Stimulated activated naive CD8-positive, alpha-beta T cell treated with anti-CD3 and anti-CD28 coated beads, Interleukin-15, amount 100 ng/mL, for 72 hours (primary cell): ENCODE measurements around the gene SETDB2.

Experiments
- ATAC-seq: fragments of 150-1000 bp; cut with Tn5 transposase; 2 replicates; pipeline ENCODE4 v1.10.0; 2021; ENCODE audit warnings: mild to moderate bottlenecking, moderate library complexity
- DNase-seq, 2 donors: peaks; one replicate each; pipeline ENCODE4 v3.0.0; 2021 to 2022
- H3K27ac Mint-ChIP-seq, 2 donors: one replicate each; pipeline ENCODE4 v1.8.0; 2022; ENCODE audit warnings: mild to moderate bottlenecking in 2 of 2, mixed read lengths in 2 of 2, moderate library complexity in 2 of 2
- H3K27me3 Mint-ChIP-seq: one replicate; pipeline ENCODE4 v1.8.0; 2022; ENCODE audit warnings: mixed read lengths
- H3K4me1 Mint-ChIP-seq: one replicate; pipeline ENCODE4 v1.8.0; 2022; ENCODE audit warnings: mild to moderate bottlenecking, mixed read lengths
- H3K4me3 Mint-ChIP-seq, 2 donors: one replicate each; pipeline ENCODE4 v1.8.0; 2022; ENCODE audit warnings: mild to moderate bottlenecking in 2 of 2, mixed read lengths in 2 of 2, moderate library complexity in 1 of 2
- H3K9me3 Mint-ChIP-seq, 2 donors: one replicate each; pipeline ENCODE4 v1.8.0; 2022; ENCODE audit warnings: mixed read lengths in 2 of 2

SETDB2 gene

GRCh38 chr13:49418206-49418605 is 25.9 kb upstream of the SETDB2 start:
- no peaks in the 10 kb centered on the region for H3K4me1 Mint-ChIP-seq
- no peak overlapping the region for H3K27ac Mint-ChIP-seq
- no peaks in the 10 kb centered on the region for H3K9me3 Mint-ChIP-seq
- no peak overlapping the region for H3K4me3 Mint-ChIP-seq
- DNase-seq (no peak), ATAC-seq (no peak)
- no peaks in the 10 kb centered on the region for H3K27me3 Mint-ChIP-seq

DNA sequence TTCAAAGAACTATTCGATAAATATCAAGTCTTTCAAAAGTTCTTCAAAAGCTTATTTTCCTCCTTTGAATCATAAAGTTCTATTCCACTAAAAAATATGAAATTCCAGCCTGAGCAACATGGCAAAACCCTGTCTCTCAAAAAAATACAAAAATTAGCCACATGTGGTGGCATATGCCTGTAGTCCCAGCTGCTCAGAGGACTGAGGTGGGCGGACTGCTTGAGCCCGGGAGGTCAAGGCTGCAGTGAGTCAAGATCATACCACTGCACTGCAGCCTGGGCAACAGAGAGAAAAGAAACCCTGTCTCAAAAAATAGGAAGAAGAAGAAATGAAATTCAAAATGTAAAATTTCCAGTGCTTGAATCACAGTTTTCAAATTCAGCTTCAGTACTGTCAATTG is 24.8 kb upstream of the SETDB2 start:
- ATAC-seq (no peak), DNase-seq (no peak)
- no peak overlapping the region for H3K27ac Mint-ChIP-seq
- no peaks in the 10 kb centered on the region for H3K27me3 Mint-ChIP-seq
- H3K4me1 Mint-ChIP-seq: no peaks in the 10 kb centered on the region
- no peak overlapping the region for H3K4me3 Mint-ChIP-seq
- no peaks in the 10 kb centered on the region for H3K9me3 Mint-ChIP-seq

- no peaks in the 10 kb centered on the region for H3K9me3 Mint-ChIP-seq
- ATAC-seq: peak; percentile 97
- H3K4me3 Mint-ChIP-seq: no peak overlapping the region
- H3K27ac Mint-ChIP-seq: no peak overlapping the region
- peak; percentile 30 to 31 for DNase-seq
- no peaks in the 10 kb centered on the region for H3K27me3 Mint-ChIP-seq
- no peaks in the 10 kb centered on the region for H3K4me1 Mint-ChIP-seq
These were observed 22.7 kb upstream of the SETDB2 start for GRCh38 chr13:49421391-49421790.

GRCh38 chr13:49424011-49424560 is 20.0 kb upstream of the SETDB2 start:
- no peaks in the 10 kb centered on the region for H3K9me3 Mint-ChIP-seq
- H3K27me3 Mint-ChIP-seq: no peaks in the 10 kb centered on the region
- H3K4me3 Mint-ChIP-seq: no peak overlapping the region
- ATAC-seq (no peak), DNase-seq (no peak)
- H3K27ac Mint-ChIP-seq: no peak overlapping the region
- no peaks in the 10 kb centered on the region for H3K4me1 Mint-ChIP-seq

- DNase-seq (no peak), ATAC-seq (no peak)
- Mint-ChIP-seq H3K27me3 (no peaks in the 10 kb centered on the region), H3K9me3 (no peaks in the 10 kb centered on the region), H3K4me1 (no peaks in the 10 kb centered on the region), H3K27ac (no peak overlapping the region), H3K4me3 (no peak overlapping the region)
These were observed 15.9 kb upstream of the SETDB2 start for GRCh38 chr13:49428041-49428763.

DNA sequence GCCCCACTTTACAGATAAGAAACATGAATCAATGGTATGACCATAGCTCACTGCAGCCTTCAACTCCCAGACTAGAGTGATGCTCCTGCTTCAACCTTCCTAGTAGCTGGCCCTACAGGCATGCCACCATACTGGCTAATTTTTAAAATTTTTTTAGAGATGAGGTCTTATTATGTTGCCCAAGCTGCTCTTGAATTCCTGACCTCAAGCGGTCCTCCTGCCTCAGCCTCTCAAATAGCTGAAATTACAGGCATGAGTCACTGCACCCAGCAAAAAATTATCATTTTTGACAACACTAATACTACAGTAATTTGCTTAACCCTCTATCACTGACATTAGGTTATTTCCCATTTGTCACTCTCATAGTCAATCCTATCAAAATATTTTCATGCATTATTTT is 15.0 kb upstream of the SETDB2 start:
- H3K27me3 Mint-ChIP-seq: no peaks in the 10 kb centered on the region
- no peak for ATAC-seq
- no peak overlapping the region for H3K27ac Mint-ChIP-seq
- H3K9me3 Mint-ChIP-seq: no peaks in the 10 kb centered on the region
- no peaks in the 10 kb centered on the region for H3K4me1 Mint-ChIP-seq
- H3K4me3 Mint-ChIP-seq: no peak overlapping the region
- DNase-seq: no peak

DNA sequence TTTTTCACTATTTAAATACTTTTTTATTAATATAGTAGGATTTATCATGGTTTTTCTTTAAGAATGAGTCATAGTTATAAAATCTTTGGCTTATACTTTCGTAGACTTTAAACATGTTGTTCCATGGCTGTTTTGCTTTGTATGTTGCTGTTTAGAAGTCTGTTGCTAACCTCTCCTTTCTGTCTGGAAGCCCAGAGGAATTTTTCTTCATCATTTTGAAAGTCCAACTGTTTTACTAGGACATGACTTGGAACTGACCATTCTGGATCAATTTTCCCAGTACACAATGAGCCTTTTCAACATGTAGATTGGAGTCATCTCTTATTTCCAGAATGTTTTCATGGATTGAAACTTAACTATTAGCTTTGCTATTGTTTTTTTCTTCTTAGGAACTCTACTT is 8.1 kb upstream of the SETDB2 start:
- H3K27ac Mint-ChIP-seq: no peak overlapping the region
- no peaks in the 10 kb centered on the region for H3K27me3 Mint-ChIP-seq
- no peak for ATAC-seq
- no peak for DNase-seq
- no peaks in the 10 kb centered on the region for H3K9me3 Mint-ChIP-seq
- H3K4me1 Mint-ChIP-seq: no peaks in the 10 kb centered on the region
- H3K4me3 Mint-ChIP-seq: no peak overlapping the region

- ATAC-seq: no peak
- Mint-ChIP-seq H3K4me3 (no peak overlapping the region), H3K4me1 (peaks cover 1% of the 10 kb centered on the region), H3K27ac (no peak overlapping the region), H3K9me3 (no peaks in the 10 kb centered on the region), H3K27me3 (no peaks in the 10 kb centered on the region)
- DNase-seq: no peak
These were observed 7.2 kb upstream of the SETDB2 start for GRCh38 chr13:49436890-49437289.

GRCh38 chr13:49437705-49438104 is 6.4 kb upstream of the SETDB2 start:
- DNase-seq (no peak), ATAC-seq (no peak)
- Mint-ChIP-seq H3K4me3 (no peak overlapping the region), H3K9me3 (no peaks in the 10 kb centered on the region), H3K27ac (peak overlapping the region in 1 of 2 donors; percentile 77), H3K4me1 (peaks cover 10% of the 10 kb centered on the region), H3K27me3 (no peaks in the 10 kb centered on the region)

DNA sequence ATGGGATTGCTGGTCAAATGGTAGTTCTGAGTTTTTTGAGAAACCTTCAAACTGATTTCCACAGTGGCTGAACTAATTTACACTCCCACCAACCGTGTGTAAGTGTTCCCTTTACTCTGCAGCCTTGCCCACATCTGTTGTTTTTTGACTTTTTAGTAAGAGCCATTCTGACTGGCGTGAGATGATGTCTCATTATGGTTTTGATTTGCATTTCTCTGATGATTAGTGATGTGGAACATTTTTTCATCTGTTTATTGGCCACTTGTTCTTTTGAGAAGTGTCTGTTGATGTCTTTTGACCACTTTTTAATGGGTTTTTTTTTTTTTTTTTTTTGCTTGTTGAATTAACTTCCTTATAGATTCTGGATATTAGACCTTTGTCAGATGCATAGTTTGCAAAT is 4.5 kb upstream of the SETDB2 start:
- no peaks in the 10 kb centered on the region for H3K9me3 Mint-ChIP-seq
- peaks cover 14% of the 10 kb centered on the region for H3K4me1 Mint-ChIP-seq
- H3K4me3 Mint-ChIP-seq: no peak overlapping the region
- H3K27ac Mint-ChIP-seq: no peak overlapping the region
- DNase-seq: no peak
- no peak for ATAC-seq
- no peaks in the 10 kb centered on the region for H3K27me3 Mint-ChIP-seq

DNA sequence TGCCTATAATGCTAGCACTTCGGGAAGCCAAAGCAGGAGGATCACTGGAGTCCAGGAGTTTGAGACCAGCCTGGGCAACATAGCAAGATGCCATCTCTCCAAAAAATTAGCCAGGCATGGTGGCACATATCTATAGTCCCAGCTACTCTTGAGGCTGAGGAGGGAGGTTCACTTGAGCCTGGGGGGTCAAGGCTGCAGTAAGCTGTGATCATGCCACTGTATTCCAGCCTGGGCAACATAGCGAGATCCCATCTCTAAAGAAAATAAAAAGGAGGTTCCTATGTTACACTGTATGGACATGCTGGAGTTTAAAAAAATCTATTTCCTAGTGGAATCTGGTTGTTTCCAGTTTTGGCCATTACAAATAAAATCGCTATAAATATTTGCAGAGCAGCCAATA is 2.8 kb upstream of the SETDB2 start:
- H3K4me3 Mint-ChIP-seq: peak overlapping the region in 1 of 2 donors; percentile 13
- peaks cover 28% of the 10 kb centered on the region for H3K4me1 Mint-ChIP-seq
- no peaks in the 10 kb centered on the region for H3K9me3 Mint-ChIP-seq
- H3K27ac Mint-ChIP-seq: no peak overlapping the region
- DNase-seq (no peak), ATAC-seq (no peak)
- H3K27me3 Mint-ChIP-seq: no peaks in the 10 kb centered on the region

- no peak for ATAC-seq
- H3K27ac Mint-ChIP-seq: no peak overlapping the region
These were observed 2.2 kb upstream of the SETDB2 start for GRCh38 chr13:49441846-49442245.

GRCh38 chr13:49443357-49443703 is 744 bp upstream of the SETDB2 start:
- Mint-ChIP-seq H3K4me1 (peaks cover 44% of the 10 kb centered on the region), H3K9me3 (no peaks in the 10 kb centered on the region), H3K27me3 (no peaks in the 10 kb centered on the region), H3K27ac (peak overlapping the region; percentile 98 to 99), H3K4me3 (peak overlapping the region; percentile 87 to 95)
- DNase-seq (no peak), ATAC-seq (no peak)

More at GRCh38 chr13:49441846-49442245, 2.2 kb upstream of the SETDB2 start:
- peaks cover 33% of the 10 kb centered on the region for H3K4me1 Mint-ChIP-seq
- DNase-seq: no peak
- no peaks in the 10 kb centered on the region for H3K9me3 Mint-ChIP-seq
- H3K27me3 Mint-ChIP-seq: no peaks in the 10 kb centered on the region
- no peak overlapping the region for H3K4me3 Mint-ChIP-seq

GRCh38 chr13:49444524-49445395 is 686 bp downstream of the SETDB2 start:
- Mint-ChIP-seq H3K27me3 (no peaks in the 10 kb centered on the region), H3K27ac (peak overlapping the region; percentile 96 to 98), H3K9me3 (no peaks in the 10 kb centered on the region), H3K4me3 (peak overlapping the region; percentile 87 to 95), H3K4me1 (peaks cover 58% of the 10 kb centered on the region)
- ATAC-seq: peak; percentile 36
- peak; percentile 16 to 37 for DNase-seq

DNA sequence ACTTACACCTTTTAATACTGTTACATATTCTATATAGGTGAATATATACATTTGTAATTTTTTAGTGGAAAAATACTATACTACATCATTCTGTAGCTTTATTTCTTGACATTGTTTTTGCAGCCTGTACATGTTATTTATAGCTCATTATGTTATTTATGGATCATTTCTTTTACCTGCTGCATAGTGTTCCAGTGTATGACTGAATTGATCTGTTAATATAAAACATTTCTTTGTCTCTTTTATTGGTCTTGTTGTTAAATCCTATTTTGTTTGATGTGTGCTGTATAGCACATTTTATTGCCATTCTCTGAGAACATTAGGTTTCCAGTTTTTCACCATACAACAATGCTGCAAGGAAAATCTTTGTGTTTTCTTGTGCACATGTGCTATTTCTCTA is 2.4 kb downstream of the SETDB2 start:
- H3K27me3 Mint-ChIP-seq: no peaks in the 10 kb centered on the region
- no peaks in the 10 kb centered on the region for H3K9me3 Mint-ChIP-seq
- peaks cover 65% of the 10 kb centered on the region for H3K4me1 Mint-ChIP-seq
- peak overlapping the region; percentile 32 to 95 for H3K4me3 Mint-ChIP-seq
- H3K27ac Mint-ChIP-seq: peak overlapping the region; percentile 66 to 83
- ATAC-seq (no peak), DNase-seq (no peak)

- no peaks in the 10 kb centered on the region for H3K9me3 Mint-ChIP-seq
- H3K27me3 Mint-ChIP-seq: no peaks in the 10 kb centered on the region
- no peak for DNase-seq
- peak overlapping the region in 1 of 2 donors; percentile 2 for H3K27ac Mint-ChIP-seq
- ATAC-seq: no peak
- peaks cover 56% of the 10 kb centered on the region for H3K4me1 Mint-ChIP-seq
- H3K4me3 Mint-ChIP-seq: no peak overlapping the region
These were observed 4.7 kb downstream of the SETDB2 start for GRCh38 chr13:49448753-49449152.
